ENCODE data around the gene ATP6V1C2.

ATP6V1C2 gene

DNA sequence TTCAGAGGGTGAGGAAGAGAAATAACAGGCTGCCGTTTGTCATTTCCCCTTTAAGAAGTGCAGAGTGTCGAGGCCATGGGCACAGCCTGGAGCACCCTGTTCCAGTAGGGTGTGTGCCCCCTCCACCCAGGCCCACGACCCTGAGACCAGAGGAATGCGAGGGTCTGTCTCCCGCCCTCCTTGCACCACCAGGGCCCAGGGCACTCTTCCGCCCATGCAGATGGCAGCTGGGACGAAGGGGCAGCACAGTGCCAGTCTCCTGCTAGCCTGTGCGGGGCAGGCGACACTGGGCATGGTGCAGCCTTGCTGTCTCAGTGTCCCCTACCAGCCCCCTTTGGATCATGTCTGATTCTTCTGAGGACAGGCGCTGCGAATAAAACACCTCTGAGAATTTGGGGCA, 106.9 kb downstream of the ATP6V1C2 start:
- H3K23ac ChIP-seq (ENCODE audit: low read length in 2 of 2), result no peak overlapping the region
- H3K36me3 ChIP-seq (ENCODE audit: control insufficient read depth in 1 of 2, insufficient read depth in 2 of 2, low read depth in 1 of 2, low read length in 2 of 2), result no peaks in the 10 kb centered on the region
- H3K18ac ChIP-seq (ENCODE audit: low read depth in 1 of 2, low read length in 2 of 2), result no peak overlapping the region
- no peak for DNase-seq
- H3K14ac ChIP-seq (ENCODE audit: low read length in 2 of 2), result peak overlapping the region in 1 of 2 experiments; percentile 51
- no peak overlapping the region for H3K9ac ChIP-seq (ENCODE audit: low read length)
- H3K79me1 ChIP-seq (replicated peaks; ENCODE audit: low read length, poor library complexity, severe bottlenecking), result no peaks in the 10 kb centered on the region
- no peak overlapping the region for H2AK5ac ChIP-seq (ENCODE audit: low read length, severe bottlenecking)
- H3K4me2 ChIP-seq (ENCODE audit: low read length, poor library complexity, severe bottlenecking), result no peak overlapping the region
- H3K27me3 ChIP-seq (ENCODE audit: control insufficient read depth in 1 of 2, insufficient read depth in 1 of 2, low read length in 2 of 2), result peaks cover 55 to 84% of the 10 kb centered on the region in 2 experiments
- H2BK5ac ChIP-seq (ENCODE audit: low read depth, low read length, poor library complexity, severe bottlenecking), result no peak overlapping the region
- peaks cover 10% of the 10 kb centered on the region for H3K4me1 ChIP-seq (ENCODE audit: control insufficient read depth, insufficient read depth, low read depth, low read length)
- no peak overlapping the region for H3K4ac ChIP-seq (ENCODE audit: low read depth in 1 of 2, low read length in 2 of 2)
- no peak overlapping the region for H3K4me3 ChIP-seq (ENCODE audit: insufficient read depth in 1 of 2, low read depth in 1 of 2, low read length in 2 of 2)
- no peak overlapping the region for H4K8ac ChIP-seq (ENCODE audit: low read length)
- no peak overlapping the region for H2BK120ac ChIP-seq (ENCODE audit: low read depth, low read length)
- WGBS, result 83% methylated on average over 11 of the region's 11 CpGs
- no peak overlapping the region for H3K27ac ChIP-seq (ENCODE audit: low read length, poor library complexity, severe bottlenecking)
- H3K9me3 ChIP-seq (ENCODE audit: control insufficient read depth, low read length), result peaks cover 5% of the 10 kb centered on the region
- no peak overlapping the region for H4K91ac ChIP-seq (ENCODE audit: low read length)
- no peak overlapping the region for H2BK12ac ChIP-seq (ENCODE audit: low read length in 2 of 2)
- H2BK15ac ChIP-seq (ENCODE audit: low read depth, poor library complexity, severe bottlenecking), result no peak overlapping the region
- H2AFZ ChIP-seq (ENCODE audit: low read depth, low read length), result no peak overlapping the region

DNA sequence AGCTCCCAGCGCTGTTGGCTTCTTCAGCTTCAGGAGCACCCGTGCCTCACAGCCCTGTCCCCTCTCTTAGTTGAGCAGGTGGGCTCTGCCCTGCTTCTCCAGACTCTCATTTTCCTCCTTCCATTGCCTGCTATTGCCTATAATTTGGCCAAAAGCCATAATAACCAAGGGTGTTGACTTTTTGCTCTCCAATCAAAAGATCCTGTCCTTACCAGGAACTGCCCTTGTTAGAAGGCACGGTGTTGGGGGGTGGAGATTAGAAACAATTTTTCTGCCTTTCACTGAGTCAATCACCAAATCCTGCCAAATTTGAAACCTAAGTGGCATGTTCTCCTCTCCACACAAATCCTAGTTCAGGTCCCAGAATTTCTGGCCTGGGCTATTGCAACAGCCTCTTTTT, 107.9 kb downstream of the ATP6V1C2 start:
- H3K36me3 ChIP-seq (ENCODE audit: control insufficient read depth in 1 of 2, insufficient read depth in 2 of 2, low read depth in 1 of 2, low read length in 2 of 2), result no peaks in the 10 kb centered on the region
- H3K18ac ChIP-seq (ENCODE audit: low read depth in 1 of 2, low read length in 2 of 2), result no peak overlapping the region
- no peak overlapping the region for H3K4me3 ChIP-seq (ENCODE audit: insufficient read depth in 1 of 2, low read depth in 1 of 2, low read length in 2 of 2)
- H2BK12ac ChIP-seq (ENCODE audit: low read length in 2 of 2), result no peak overlapping the region
- no peak for DNase-seq
- no peak overlapping the region for H3K23ac ChIP-seq (ENCODE audit: low read length in 2 of 2)
- H3K4ac ChIP-seq (ENCODE audit: low read depth in 1 of 2, low read length in 2 of 2), result no peak overlapping the region
- no peak overlapping the region for H2BK5ac ChIP-seq (ENCODE audit: low read depth, low read length, poor library complexity, severe bottlenecking)
- H2BK120ac ChIP-seq (ENCODE audit: low read depth, low read length), result no peak overlapping the region
- H3K4me1 ChIP-seq (ENCODE audit: control insufficient read depth, insufficient read depth, low read depth, low read length), result peaks cover 10% of the 10 kb centered on the region
- H2AFZ ChIP-seq (ENCODE audit: low read depth, low read length), result no peak overlapping the region
- H3K27ac ChIP-seq (ENCODE audit: low read length, poor library complexity, severe bottlenecking), result no peak overlapping the region
- H4K8ac ChIP-seq (ENCODE audit: low read length), result no peak overlapping the region
- no peak overlapping the region for H2BK15ac ChIP-seq (ENCODE audit: low read depth, poor library complexity, severe bottlenecking)
- WGBS, result 97% methylated on average over 2 of the region's 3 CpGs
- peaks cover 5% of the 10 kb centered on the region for H3K9me3 ChIP-seq (ENCODE audit: control insufficient read depth, low read length)
- no peak overlapping the region for H2AK5ac ChIP-seq (ENCODE audit: low read length, severe bottlenecking)
- no peak overlapping the region for H3K4me2 ChIP-seq (ENCODE audit: low read length, poor library complexity, severe bottlenecking)
- H3K27me3 ChIP-seq (ENCODE audit: control insufficient read depth in 1 of 2, insufficient read depth in 1 of 2, low read length in 2 of 2), result peaks cover 46 to 83% of the 10 kb centered on the region in 2 experiments
- H3K14ac ChIP-seq (ENCODE audit: low read length in 2 of 2), result no peak overlapping the region
- H3K9ac ChIP-seq (ENCODE audit: low read length), result no peak overlapping the region
- no peak overlapping the region for H4K91ac ChIP-seq (ENCODE audit: low read length)
- no peaks in the 10 kb centered on the region for H3K79me1 ChIP-seq (replicated peaks; ENCODE audit: low read length, poor library complexity, severe bottlenecking)

DNA sequence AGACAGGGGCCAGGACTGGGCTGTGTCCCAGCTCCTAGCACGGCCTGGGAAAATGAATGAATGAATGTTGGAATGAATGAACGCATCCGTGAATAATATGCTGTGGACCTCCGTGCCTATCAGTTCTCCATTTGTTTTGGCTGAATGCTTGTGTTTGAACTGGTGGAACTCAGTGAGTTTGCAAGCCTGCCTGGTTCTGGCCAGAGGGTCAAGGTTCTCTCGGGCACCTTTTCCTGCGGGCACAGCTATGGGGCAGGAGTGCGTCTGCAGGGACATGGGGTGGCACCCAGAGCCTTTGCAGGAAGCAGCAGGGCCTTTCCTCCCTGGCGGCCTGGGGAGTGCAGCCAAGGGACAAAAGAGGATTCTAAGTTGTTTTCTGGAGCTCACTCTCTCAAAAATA, 108.8 kb downstream of the ATP6V1C2 start:
- Histone ChIP-seq H3K4me2 (ENCODE audit: low read length, poor library complexity, severe bottlenecking) (no peak overlapping the region), H3K79me1 (replicated peaks; ENCODE audit: low read length, poor library complexity, severe bottlenecking) (no peaks in the 10 kb centered on the region), H3K14ac (ENCODE audit: low read length in 2 of 2) (no peak overlapping the region), H3K27ac (ENCODE audit: low read length, poor library complexity, severe bottlenecking) (no peak overlapping the region), H2BK120ac (ENCODE audit: low read depth, low read length) (no peak overlapping the region), H2BK5ac (ENCODE audit: low read depth, low read length, poor library complexity, severe bottlenecking) (no peak overlapping the region), H2BK15ac (ENCODE audit: low read depth, poor library complexity, severe bottlenecking) (no peak overlapping the region), H3K36me3 (ENCODE audit: control insufficient read depth in 1 of 2, insufficient read depth in 2 of 2, low read depth in 1 of 2, low read length in 2 of 2) (no peaks in the 10 kb centered on the region), H2BK12ac (ENCODE audit: low read length in 2 of 2) (no peak overlapping the region), H3K9ac (ENCODE audit: low read length) (no peak overlapping the region), H4K91ac (ENCODE audit: low read length) (no peak overlapping the region), H3K9me3 (ENCODE audit: control insufficient read depth, low read length) (peaks cover 5% of the 10 kb centered on the region), H3K4me1 (ENCODE audit: control insufficient read depth, insufficient read depth, low read depth, low read length) (peaks cover 12% of the 10 kb centered on the region), H3K23ac (ENCODE audit: low read length in 2 of 2) (no peak overlapping the region), H4K8ac (ENCODE audit: low read length) (no peak overlapping the region), H2AFZ (ENCODE audit: low read depth, low read length) (no peak overlapping the region), H3K18ac (ENCODE audit: low read depth in 1 of 2, low read length in 2 of 2) (no peak overlapping the region), H3K27me3 (ENCODE audit: control insufficient read depth in 1 of 2, insufficient read depth in 1 of 2, low read length in 2 of 2) (peaks cover 44 to 75% of the 10 kb centered on the region in 2 experiments), H3K4me3 (ENCODE audit: insufficient read depth in 1 of 2, low read depth in 1 of 2, low read length in 2 of 2) (no peak overlapping the region), H2AK5ac (ENCODE audit: low read length, severe bottlenecking) (no peak overlapping the region), H3K4ac (ENCODE audit: low read depth in 1 of 2, low read length in 2 of 2) (no peak overlapping the region)
- no peak for DNase-seq
- WGBS, result 87% methylated on average over 7 of the region's 8 CpGs

DNA sequence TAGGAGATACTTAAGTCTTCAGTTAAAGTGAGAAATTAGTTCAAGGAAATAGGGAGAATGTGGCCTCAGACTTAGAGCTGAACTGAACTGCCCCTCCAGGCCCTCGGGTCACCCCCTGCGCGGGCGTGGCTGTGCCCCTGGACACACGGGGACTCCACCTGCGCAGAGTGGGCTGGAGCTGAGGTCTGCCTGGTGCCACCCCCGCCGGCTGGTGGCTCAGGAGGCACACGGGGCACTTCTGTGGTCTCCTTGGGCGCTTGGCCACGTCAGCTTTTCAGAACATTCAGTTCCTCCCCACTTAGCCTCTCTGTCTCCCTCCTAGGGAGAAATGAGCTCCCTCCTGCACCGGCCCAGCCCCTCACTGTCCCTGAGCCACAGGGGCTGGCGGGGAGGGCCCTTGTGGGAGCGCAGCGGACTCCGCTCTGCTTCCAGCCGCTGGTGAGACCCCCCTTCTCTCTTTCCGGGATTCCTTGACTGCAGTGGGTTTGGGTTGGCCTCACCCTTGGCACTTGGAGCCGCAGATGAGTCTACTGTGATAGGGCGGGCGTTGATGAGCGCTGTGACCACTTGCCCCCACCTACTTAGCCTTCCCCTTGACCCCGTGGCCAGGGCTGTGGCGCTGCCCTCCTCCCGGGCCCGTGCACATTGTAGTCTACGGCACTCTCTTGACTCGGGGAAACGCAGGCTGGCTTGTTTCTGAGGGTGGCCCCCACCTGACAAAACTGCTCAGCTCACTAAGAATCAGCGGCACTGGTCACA, 109.4 kb downstream of the ATP6V1C2 start:
- H2BK120ac ChIP-seq (ENCODE audit: low read depth, low read length), result no peak overlapping the region
- no peak overlapping the region for H2AFZ ChIP-seq (ENCODE audit: low read depth, low read length)
- no peak overlapping the region for H3K14ac ChIP-seq (ENCODE audit: low read length in 2 of 2)
- no peak overlapping the region for H3K9ac ChIP-seq (ENCODE audit: low read length)
- H2AK5ac ChIP-seq (ENCODE audit: low read length, severe bottlenecking), result no peak overlapping the region
- H3K27me3 ChIP-seq (ENCODE audit: control insufficient read depth in 1 of 2, insufficient read depth in 1 of 2, low read length in 2 of 2), result peaks cover 40 to 69% of the 10 kb centered on the region in 2 experiments
- H4K91ac ChIP-seq (ENCODE audit: low read length), result no peak overlapping the region
- no peak overlapping the region for H3K4me2 ChIP-seq (ENCODE audit: low read length, poor library complexity, severe bottlenecking)
- 85% methylated on average over 30 of the region's 30 CpGs for WGBS
- peaks cover 12% of the 10 kb centered on the region for H3K4me1 ChIP-seq (ENCODE audit: control insufficient read depth, insufficient read depth, low read depth, low read length)
- H3K36me3 ChIP-seq (ENCODE audit: control insufficient read depth in 1 of 2, insufficient read depth in 2 of 2, low read depth in 1 of 2, low read length in 2 of 2), result no peaks in the 10 kb centered on the region
- no peak overlapping the region for H4K8ac ChIP-seq (ENCODE audit: low read length)
- H3K18ac ChIP-seq (ENCODE audit: low read depth in 1 of 2, low read length in 2 of 2), result peak overlapping the region in 1 of 2 experiments; percentile 42
- H2BK12ac ChIP-seq (ENCODE audit: low read length in 2 of 2), result no peak overlapping the region
- peaks cover 2% of the 10 kb centered on the region for H3K9me3 ChIP-seq (ENCODE audit: control insufficient read depth, low read length)
- H3K79me1 ChIP-seq (replicated peaks; ENCODE audit: low read length, poor library complexity, severe bottlenecking), result no peaks in the 10 kb centered on the region
- no peak overlapping the region for H3K27ac ChIP-seq (ENCODE audit: low read length, poor library complexity, severe bottlenecking)
- no peak for DNase-seq
- H2BK5ac ChIP-seq (ENCODE audit: low read depth, low read length, poor library complexity, severe bottlenecking), result no peak overlapping the region
- no peak overlapping the region for H3K4ac ChIP-seq (ENCODE audit: low read depth in 1 of 2, low read length in 2 of 2)
- no peak overlapping the region for H2BK15ac ChIP-seq (ENCODE audit: low read depth, poor library complexity, severe bottlenecking)
- H3K23ac ChIP-seq (ENCODE audit: low read length in 2 of 2), result peak overlapping the region in 1 of 2 experiments; percentile 9
- no peak overlapping the region for H3K4me3 ChIP-seq (ENCODE audit: insufficient read depth in 1 of 2, low read depth in 1 of 2, low read length in 2 of 2)
